ENCODE measurements around the gene CEBPB. TPM values are rescaled to one million over a fixed set of nuclear protein-coding genes. Genes with fewer than 3 reads are reported as not detected.

The CEBPB gene
- total RNA-seq, 2 donors from 2014 or later = 29.0 to 50.9 TPM

DNA sequence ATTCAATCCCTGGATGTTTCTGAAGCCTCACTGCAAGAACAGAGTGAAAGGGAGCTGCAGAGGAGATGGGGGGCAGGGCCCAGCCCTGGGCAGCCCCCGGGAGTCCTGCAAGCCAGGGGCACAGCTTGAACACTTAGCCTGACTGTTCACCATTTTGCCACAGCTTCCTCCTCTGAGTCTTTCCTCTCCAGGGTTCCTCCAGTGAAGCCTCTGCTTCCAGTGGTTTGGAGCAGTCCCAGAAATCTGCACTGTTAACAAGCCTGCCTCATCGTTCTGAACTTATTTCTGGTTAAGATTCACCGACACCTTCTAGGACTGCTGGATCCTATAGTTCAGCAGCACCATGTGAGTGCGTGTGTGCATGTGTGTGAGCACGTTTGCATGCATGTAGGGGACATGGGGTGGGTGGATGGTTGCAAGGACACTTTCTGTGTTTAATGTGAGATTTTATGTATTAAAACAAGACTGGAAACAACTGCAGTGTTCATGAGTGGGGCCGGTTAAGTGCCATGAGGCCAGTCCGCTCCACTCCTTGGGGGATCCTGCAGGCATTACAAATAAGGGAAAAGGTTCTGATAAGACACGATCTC, 24.6 kb downstream of the CEBPB start:
- Mint-ChIP-seq H3K36me3 (no peaks in the 10 kb centered on the region), H3K9me3 (no peaks in the 10 kb centered on the region), H3K27ac (peak overlapping the region in 1 of 2 donors; percentile 43)
- ATAC-seq = no peak
- no peak for DNase-seq (ENCODE audit: low spot score in 2 of 2)

DNA sequence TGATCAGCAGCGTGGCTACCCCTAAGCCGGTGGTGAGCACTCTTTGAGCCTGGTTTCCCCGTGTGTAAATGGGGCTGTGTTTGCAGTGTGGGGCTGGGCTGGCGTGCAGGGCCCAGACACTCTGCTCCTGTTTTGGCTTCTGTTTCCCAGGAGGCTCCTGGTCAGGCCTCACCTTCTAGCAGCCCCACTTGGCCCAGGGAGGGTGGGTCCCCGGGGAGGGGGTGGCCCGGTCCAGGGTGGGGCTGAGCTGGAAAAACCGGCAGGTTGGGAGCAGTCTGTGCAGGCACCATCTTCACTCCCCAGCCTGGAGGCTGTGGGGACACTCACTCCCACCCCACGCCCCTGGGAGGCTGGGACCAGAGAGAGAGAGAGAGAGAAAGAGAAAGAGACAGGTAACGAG, 25.3 kb downstream of the CEBPB start:
- ATAC-seq (no peak), DNase-seq (ENCODE audit: low spot score in 2 of 2) (no peak)
- peak overlapping the region in 1 of 2 donors; percentile 51 for H3K27ac Mint-ChIP-seq
- no peaks in the 10 kb centered on the region for H3K36me3 Mint-ChIP-seq
- no peaks in the 10 kb centered on the region for H3K9me3 Mint-ChIP-seq

DNA sequence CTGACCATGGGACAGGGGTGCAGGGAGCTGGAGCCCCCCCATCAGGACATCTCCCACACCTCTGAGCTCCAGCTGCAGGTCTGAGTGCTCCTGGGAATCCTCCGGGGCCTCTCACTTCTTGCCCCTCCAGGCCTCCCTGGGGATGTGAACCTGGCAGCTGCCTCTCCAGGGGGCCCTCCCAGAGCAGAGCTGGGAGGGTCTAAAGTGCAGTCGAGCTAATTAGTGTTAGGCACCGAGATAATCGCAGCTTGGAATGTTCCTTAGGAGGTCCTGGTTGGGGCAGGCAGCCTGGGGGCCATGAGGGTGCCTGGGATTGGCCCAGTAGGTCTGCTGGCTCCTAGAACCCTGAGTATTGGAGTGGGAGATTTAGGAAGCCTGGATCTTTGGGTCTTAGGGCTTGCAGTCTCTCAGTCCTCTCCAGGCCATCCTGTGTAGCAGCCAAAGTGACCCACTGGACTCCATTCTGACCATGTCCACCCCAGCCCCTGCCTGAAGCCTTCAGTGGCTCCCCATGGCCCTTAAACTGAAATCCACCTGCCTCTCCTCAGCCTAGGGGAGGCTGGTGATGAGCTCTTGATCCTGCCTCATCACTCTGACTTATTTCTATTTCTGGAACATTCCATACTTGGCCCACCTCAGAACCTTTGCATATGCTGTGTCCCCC, 26.0 kb downstream of the CEBPB start:
- H3K27ac Mint-ChIP-seq = peak overlapping the region in 1 of 2 donors; percentile 51
- H3K9me3 Mint-ChIP-seq = no peaks in the 10 kb centered on the region
- DNase-seq (ENCODE audit: low spot score in 2 of 2) (no peak), ATAC-seq (no peak)
- H3K36me3 Mint-ChIP-seq = no peaks in the 10 kb centered on the region

GRCh38 chr20:50217207-50217949, 26.7 kb downstream of the CEBPB start:
- Mint-ChIP-seq H3K9me3 (no peaks in the 10 kb centered on the region), H3K36me3 (no peaks in the 10 kb centered on the region), H3K27ac (no peak overlapping the region)
- DNase-seq (ENCODE audit: low spot score in 2 of 2) (no peak), ATAC-seq (no peak)

GRCh38 chr20:50218987-50219435, 28.4 kb downstream of the CEBPB start:
- no peak for DNase-seq (ENCODE audit: low spot score in 2 of 2)
- Mint-ChIP-seq H3K36me3 (no peaks in the 10 kb centered on the region), H3K9me3 (no peaks in the 10 kb centered on the region), H3K27ac (peak overlapping the region in 1 of 2 donors; percentile 56)
- ATAC-seq = no peak

- Mint-ChIP-seq H3K36me3 (peaks cover 0 to 3% of the 10 kb centered on the region in 2 donors), H3K27ac (peak overlapping the region in 1 of 2 donors; percentile 28), H3K9me3 (peaks cover 0 to 2% of the 10 kb centered on the region in 2 donors)
- DNase-seq (ENCODE audit: low spot score in 2 of 2) = no peak
- no peak for ATAC-seq
Measured at GRCh38 chr20:50219600-50219999, 29.0 kb downstream of the CEBPB start.

DNA sequence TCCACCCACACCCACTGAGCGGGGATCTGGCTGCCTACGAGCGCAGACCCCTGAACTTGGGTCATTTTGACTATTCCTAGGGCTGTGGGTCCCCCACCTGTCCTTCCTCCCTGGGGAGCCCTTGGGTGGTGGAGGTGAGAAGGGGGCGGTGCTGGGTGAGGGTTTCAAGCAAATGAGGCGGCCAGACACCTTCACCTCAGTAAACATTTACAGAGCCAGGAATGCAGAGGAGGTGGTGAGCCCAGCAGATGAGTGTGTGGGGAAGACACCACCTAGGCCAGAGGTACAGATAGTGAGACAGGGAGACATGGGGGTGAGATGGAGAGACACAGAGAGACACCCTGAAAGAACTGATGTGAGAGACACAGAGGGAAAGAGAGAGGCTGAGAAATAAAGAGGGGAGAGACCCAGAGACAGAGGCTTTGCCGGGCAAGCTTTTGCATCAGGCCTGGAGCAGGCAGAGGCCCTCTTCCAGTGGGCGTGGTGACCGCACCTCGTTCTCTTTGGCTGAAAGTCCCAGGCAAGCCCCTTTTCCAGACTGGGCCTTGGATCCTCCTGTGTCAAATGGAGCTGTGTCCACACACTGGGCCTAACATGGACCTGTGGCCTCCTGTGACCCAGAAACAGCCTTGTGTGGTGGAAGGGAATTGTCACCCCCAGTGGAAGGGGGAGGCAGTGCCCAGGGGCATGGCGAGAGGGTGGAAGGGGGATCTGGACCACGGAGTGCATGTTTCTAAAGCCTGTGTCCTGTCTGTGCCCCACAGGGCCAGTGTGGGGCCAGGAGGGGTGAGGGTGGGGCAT, 29.7 kb downstream of the CEBPB start:
- peaks cover 0 to 7% of the 10 kb centered on the region in 2 donors for H3K36me3 Mint-ChIP-seq
- ATAC-seq (no peak), DNase-seq (ENCODE audit: low spot score in 2 of 2) (no peak)
- peaks cover 0 to 7% of the 10 kb centered on the region in 2 donors for H3K9me3 Mint-ChIP-seq
- H3K27ac Mint-ChIP-seq = peak overlapping the region; percentile 16 to 28

DNA sequence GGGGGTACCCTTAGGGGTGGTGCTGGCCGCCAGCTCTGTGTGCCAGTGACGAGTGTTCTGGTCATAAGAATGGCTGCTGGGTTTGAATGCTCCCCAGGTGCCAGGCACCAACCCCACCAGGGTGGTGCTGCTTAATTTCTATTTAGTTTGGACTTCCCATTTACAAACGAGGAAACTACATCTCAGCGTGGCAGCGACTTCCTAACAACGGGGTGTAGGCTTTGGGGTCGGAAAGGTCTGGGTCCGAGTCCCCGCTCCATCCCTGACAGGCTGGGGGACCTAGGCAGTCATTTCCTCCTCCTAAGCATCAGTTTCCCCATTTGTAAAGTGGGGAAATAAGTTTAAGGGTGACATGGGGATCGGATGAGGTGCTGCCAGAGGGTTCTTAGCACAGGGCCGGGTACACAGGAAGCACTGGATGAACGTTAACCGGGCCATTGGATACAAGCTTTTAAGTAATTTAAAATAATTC, 30.3 kb downstream of the CEBPB start:
- peaks cover 0 to 7% of the 10 kb centered on the region in 2 donors for H3K9me3 Mint-ChIP-seq
- H3K36me3 Mint-ChIP-seq = peaks cover 0 to 7% of the 10 kb centered on the region in 2 donors
- no peak for DNase-seq (ENCODE audit: low spot score in 2 of 2)
- H3K27ac Mint-ChIP-seq = no peak overlapping the region
- no peak for ATAC-seq

GRCh38 chr20:50221501-50222308, 31.1 kb downstream of the CEBPB start:
- peaks cover 0 to 7% of the 10 kb centered on the region in 2 donors for H3K9me3 Mint-ChIP-seq
- H3K36me3 Mint-ChIP-seq = peaks cover 0 to 7% of the 10 kb centered on the region in 2 donors
- DNase-seq (ENCODE audit: low spot score in 2 of 2) (no peak), ATAC-seq (no peak)
- no peak overlapping the region for H3K27ac Mint-ChIP-seq

DNA sequence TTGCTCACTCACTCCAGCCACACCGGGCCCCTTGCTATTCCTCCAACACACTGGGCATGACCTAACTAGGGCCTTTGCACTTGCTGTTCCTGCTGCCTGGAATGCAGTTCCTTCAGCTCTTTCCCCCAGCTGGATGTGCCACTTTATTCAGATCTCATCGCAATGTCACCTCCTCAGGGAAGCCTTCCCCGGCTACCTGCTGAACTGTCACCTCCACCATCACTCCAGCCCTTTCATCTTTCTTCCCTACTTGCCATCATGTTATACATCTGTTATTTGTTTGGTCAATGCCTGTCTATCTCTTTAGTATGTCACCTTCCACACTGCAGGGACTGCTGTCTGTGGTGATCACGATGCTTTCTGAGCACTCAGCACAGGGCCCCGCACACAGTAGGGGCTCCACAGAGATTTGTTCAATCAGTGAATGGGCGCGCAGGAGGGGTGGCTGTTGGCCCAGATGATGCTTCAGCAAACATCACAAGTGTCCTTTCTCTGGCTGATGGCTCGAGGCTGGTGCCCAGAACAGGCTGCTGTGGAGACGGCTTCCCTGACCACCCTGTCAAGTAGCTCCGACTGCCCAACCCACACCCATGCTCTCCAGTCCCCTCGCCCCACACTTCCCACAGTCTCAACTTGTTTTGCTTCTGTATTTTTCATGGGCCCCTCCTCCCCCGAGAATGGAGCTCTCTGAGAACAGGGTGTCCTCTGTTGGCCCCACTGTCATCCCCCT, 31.8 kb downstream of the CEBPB start:
- peaks cover 0 to 7% of the 10 kb centered on the region in 2 donors for H3K9me3 Mint-ChIP-seq
- DNase-seq (ENCODE audit: low spot score in 2 of 2) (no peak), ATAC-seq (no peak)
- no peak overlapping the region for H3K27ac Mint-ChIP-seq
- H3K36me3 Mint-ChIP-seq = peaks cover 0 to 7% of the 10 kb centered on the region in 2 donors

GRCh38 chr20:50223039-50224005, 32.7 kb downstream of the CEBPB start:
- ATAC-seq = no peak
- H3K36me3 Mint-ChIP-seq = peaks cover 0 to 7% of the 10 kb centered on the region in 2 donors
- H3K9me3 Mint-ChIP-seq = peaks cover 0 to 7% of the 10 kb centered on the region in 2 donors
- no peak overlapping the region for H3K27ac Mint-ChIP-seq
- DNase-seq (ENCODE audit: low spot score in 2 of 2) = no peak

- peaks cover 0 to 7% of the 10 kb centered on the region in 2 donors for H3K36me3 Mint-ChIP-seq
- H3K27ac Mint-ChIP-seq = no peak overlapping the region
- H3K9me3 Mint-ChIP-seq = peaks cover 0 to 7% of the 10 kb centered on the region in 2 donors
- ATAC-seq = no peak
- no peak for DNase-seq (ENCODE audit: low spot score in 2 of 2)
Measured at GRCh38 chr20:50224052-50224451, 33.4 kb downstream of the CEBPB start.

DNA sequence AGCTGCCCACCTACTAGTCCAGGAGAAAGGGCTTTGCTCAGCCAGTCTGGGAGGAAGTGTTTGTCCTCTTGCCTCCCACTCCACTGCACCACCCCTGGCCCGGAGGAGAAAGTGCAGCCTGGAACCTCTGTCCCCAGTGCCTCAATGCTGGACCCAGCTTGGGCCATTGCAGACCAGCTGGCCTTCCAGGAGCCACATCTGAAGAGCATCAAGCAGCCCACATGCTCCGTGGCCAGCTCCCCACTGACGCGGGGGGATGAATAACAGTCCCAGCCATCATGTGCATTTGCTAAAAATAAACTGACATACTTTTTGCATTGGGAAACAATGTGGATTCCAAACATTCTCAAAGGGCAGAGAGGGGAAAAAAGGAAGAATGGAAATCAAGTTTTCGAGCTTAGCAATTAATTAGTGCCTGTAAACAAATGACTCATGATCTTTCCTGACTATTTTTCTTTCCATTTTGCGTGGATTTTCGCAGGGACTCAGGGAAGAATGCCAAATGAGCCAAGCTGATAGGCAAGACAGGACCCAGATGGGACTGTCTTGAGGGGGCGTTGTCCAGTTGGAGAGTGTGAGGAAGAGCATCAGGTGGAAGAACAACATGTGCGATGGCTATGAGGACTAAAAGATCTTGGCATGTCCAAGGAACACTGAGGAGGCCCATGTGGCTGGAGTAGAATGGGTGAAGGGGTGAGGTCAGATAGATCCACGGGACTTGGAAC, 34.1 kb downstream of the CEBPB start:
- Mint-ChIP-seq H3K27ac (no peak overlapping the region), H3K9me3 (peaks cover 0 to 7% of the 10 kb centered on the region in 2 donors), H3K36me3 (peaks cover 0 to 7% of the 10 kb centered on the region in 2 donors)
- ATAC-seq (no peak), DNase-seq (ENCODE audit: low spot score in 2 of 2) (no peak)
